ENCODE measurements around the gene FABP1.

Gene FABP1

GRCh38 chr2:88074854-88075292, 53.0 kb downstream of the FABP1 start:
- DNase-seq = no peak

DNA sequence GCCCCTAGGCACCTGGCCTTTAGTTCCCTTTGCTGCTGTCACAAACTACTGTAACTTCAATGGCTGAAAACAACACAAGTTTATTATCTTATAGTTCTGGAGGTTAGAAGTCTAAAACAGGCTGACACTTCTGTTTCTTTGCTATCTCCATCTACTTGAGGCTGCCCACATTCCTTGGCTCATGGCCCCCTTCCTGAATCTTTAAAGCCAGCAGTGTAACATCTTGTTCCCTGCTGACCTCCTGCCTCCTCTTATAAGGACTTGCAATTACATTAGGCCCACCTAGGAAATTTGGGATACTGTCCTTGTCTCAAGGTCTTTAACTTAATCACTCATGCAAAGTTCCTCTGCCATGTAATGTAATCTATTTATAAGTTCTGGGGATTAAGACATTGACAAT, 53.7 kb downstream of the FABP1 start:
- no peak for DNase-seq
